SK-N-SH (cell line): ENCODE measurements around the gene CPTP. TPM values are rescaled to one million over a fixed set of nuclear protein-coding genes. Genes with fewer than 3 reads are reported as not detected.
A peak's percentile ranks its signal among the peaks of the same experiment; 100 is the strongest.

Experiments used
- CTCF ChIA-PET: fragments of 300-600, 350-600 bp; formaldehyde crosslinking; extraction: SDS; loops from one replicate; lab custom pipeline; 2021; lab: Yijun Ruan, JAX
- POLR2A ChIA-PET: fragments of 350-600 bp; sonication (Branson Sonifier 250); formaldehyde crosslinking; extraction: SDS; loops from one replicate; lab custom pipeline; 2020; ENCODE audit warnings: antibody characterized with exemption, inconsistent platforms; lab: Yijun Ruan, JAX
- DNase-seq: peaks from one replicate; pipeline ENCODE4 v3.0.0; 2012
- H2AFZ ChIP-seq: fragments of 200-600 bp; sonication (generic); 2 replicates; pipeline ENCODE4 v1.8.1; 2016; ENCODE audit warnings: antibody characterized with exemption, mild to moderate bottlenecking, low read depth
- H3F3A ChIP-seq: fragments of 200-600 bp; sonication (generic); replicated peaks from 2 replicates; pipeline ENCODE3; 2016; ENCODE audit warnings: antibody characterized with exemption, mild to moderate bottlenecking; ENCODE audit not compliant: insufficient read depth
- H3K27ac ChIP-seq, 2 experiments: fragments of 200-500 bp in 1 of 2; fragments of 200-600 bp in 1 of 2; sonication (Bioruptor generic) in 1 of 2; sonication (generic), shearing (Covaris generic) in 1 of 2; 2 replicates each; pipeline versions ENCODE4 v1.5.1 to v1.6.1; 2014 to 2016; ENCODE audit warnings: low read depth in 2 of 2, inconsistent platforms in 1 of 2, low read length in 1 of 2, mild to moderate bottlenecking in 1 of 2, mixed read lengths in 1 of 2
- H3K27me3 ChIP-seq: fragments of 200-600 bp; sonication (generic), shearing (Covaris generic); 2 replicates; pipeline ENCODE4 v1.6.1; 2016; ENCODE audit warnings: mixed run types; ENCODE audit not compliant: insufficient read depth
- H3K36me3 ChIP-seq, 2 experiments: fragments of 200-500 bp in 1 of 2; fragments of 200-600 bp in 1 of 2; sonication (Bioruptor generic) in 1 of 2; sonication (generic) in 1 of 2; replicated peaks in 1 of 2; 2 replicates each; pipeline versions ENCODE3 to v1.5.1; 2014 to 2016; ENCODE audit warnings: low read length in 1 of 2, mild to moderate bottlenecking in 1 of 2; ENCODE audit not compliant: insufficient read depth in 2 of 2, control insufficient read depth in 1 of 2
- H3K4me1 ChIP-seq, 2 experiments: fragments of 200-500 bp in 1 of 2; fragments of 200-600 bp in 1 of 2; sonication (Bioruptor generic) in 1 of 2; sonication (generic), shearing (Covaris generic) in 1 of 2; 2 replicates each; pipeline versions ENCODE4 v1.5.1 to v1.6.1; 2014 to 2016; ENCODE audit warnings: low read depth in 1 of 2, low read length in 1 of 2, mixed run types in 1 of 2; ENCODE audit not compliant: insufficient read depth in 2 of 2, control insufficient read depth in 1 of 2
- H3K4me2 ChIP-seq: fragments of 200-600 bp; sonication (generic), shearing (Covaris generic); 2 replicates; pipeline ENCODE4 v1.6.1; 2017; ENCODE audit warnings: mixed run types
- H3K4me3 ChIP-seq, 2 experiments: fragments of 200-500 bp in 1 of 2; fragments of 200-600 bp in 1 of 2; sonication (Bioruptor generic) in 1 of 2; sonication (generic), shearing (Covaris generic) in 1 of 2; 2 replicates each; pipeline versions ENCODE4 v1.5.1 to v1.8.1; 2014 to 2016; ENCODE audit warnings: low read depth in 2 of 2, inconsistent platforms in 1 of 2, low read length in 1 of 2, mild to moderate bottlenecking in 1 of 2, mixed read lengths in 1 of 2, moderate library complexity in 1 of 2
- H3K79me2 ChIP-seq: fragments of 200-600 bp; sonication (generic); 2 replicates; pipeline ENCODE4 v1.8.1; 2017; ENCODE audit warnings: mild to moderate bottlenecking; ENCODE audit not compliant: insufficient read depth
- H3K9ac ChIP-seq: fragments of 200-600 bp; sonication (generic); 2 replicates; pipeline ENCODE4 v1.6.1; 2017; ENCODE audit warnings: mixed run types
- H3K9me2 ChIP-seq: fragments of 200-600 bp; sonication (generic); 2 replicates; pipeline ENCODE4 v1.6.1; 2017; ENCODE audit warnings: mixed run types
- H3K9me3 ChIP-seq: fragments of 200-600 bp; sonication (generic); 2 replicates; pipeline ENCODE4 v1.6.1; 2017; ENCODE audit warnings: mixed run types, mild to moderate bottlenecking, moderate library complexity
- H4K20me1 ChIP-seq: fragments of 200-600 bp; sonication (generic); 2 replicates; pipeline ENCODE4 v1.6.1; 2017; ENCODE audit warnings: mild to moderate bottlenecking, mixed run types; ENCODE audit not compliant: insufficient read depth
- EP300 ChIP-seq, 2 experiments: IDR thresholded peaks; 2 replicates each; pipeline versions ENCODE4 v1.4.0 to v1.6.1; 2012; ENCODE audit warnings: borderline replicate concordance in 1 of 2, low read depth in 1 of 2, low read length in 1 of 2
- EZH2phosphoT487 ChIP-seq: fragments of 200-600 bp; sonication (generic); IDR thresholded peaks from 2 replicates; pipeline ENCODE4 v1.6.1; 2017; ENCODE audit warnings: low read depth, mixed run types, mild to moderate bottlenecking, antibody characterized with exemption, moderate library complexity, borderline replicate concordance
- FOSL2 ChIP-seq: IDR thresholded peaks from 2 replicates; pipeline ENCODE4 v1.4.0; 2012; ENCODE audit warnings: low read depth, mild to moderate bottlenecking, moderate library complexity, borderline replicate concordance
- FOXM1 ChIP-seq: IDR thresholded peaks from 2 replicates; pipeline ENCODE4 v1.4.0; 2012; ENCODE audit warnings: low read depth, mild to moderate bottlenecking
- IRF3 ChIP-seq: fragments of 150-350 bp; IDR thresholded peaks from 2 replicates; pipeline ENCODE4 v1.6.1; 2016; ENCODE audit warnings: mild to moderate bottlenecking, low read depth, low read length
- JUND ChIP-seq: IDR thresholded peaks from 2 replicates; pipeline ENCODE4 v1.4.0; 2012
- NRF1 ChIP-seq: IDR thresholded peaks from 2 replicates; pipeline ENCODE4 v1.6.1; 2012; ENCODE audit warnings: low read depth, mild to moderate bottlenecking, low read length
- RCOR1 ChIP-seq: fragments of 150-350 bp; IDR thresholded peaks from 2 replicates; pipeline ENCODE4 v1.6.1; 2017; ENCODE audit warnings: antibody characterized with exemption, low read length
- RXRA ChIP-seq: IDR thresholded peaks from 2 replicates; pipeline ENCODE4 v1.4.0; 2012; ENCODE audit warnings: low read depth, mild to moderate bottlenecking, borderline replicate concordance
- SMC3 ChIP-seq: IDR thresholded peaks from 2 replicates; pipeline ENCODE4 v1.6.1; 2012; ENCODE audit warnings: low read depth, low read length, improper control_type of control experiment
- TAF1 ChIP-seq: IDR thresholded peaks from 2 replicates; pipeline ENCODE4 v1.6.1; 2012; ENCODE audit warnings: low read depth, mild to moderate bottlenecking, low read length, moderate library complexity, borderline replicate concordance
- TEAD4 ChIP-seq: IDR thresholded peaks from 2 replicates; pipeline ENCODE4 v1.4.0; 2012; ENCODE audit warnings: mild to moderate bottlenecking, borderline replicate concordance; ENCODE audit not compliant: insufficient read depth
- USF1 ChIP-seq: IDR thresholded peaks from 2 replicates; pipeline ENCODE4 v1.4.0; 2012; ENCODE audit warnings: low read depth, borderline replicate concordance
- ZBTB33 ChIP-seq: IDR thresholded peaks from 2 replicates; pipeline ENCODE4 v1.4.0; 2012; ENCODE audit warnings: low read depth, borderline replicate concordance
- WGBS: methylation state at CpG from one replicate; pipeline ENCODE4 v1.1.6; 2017; ENCODE audit warnings: low lambda C conversion rate; 5-methylcytosine and 5-hydroxymethylcytosine counted together
- polyA plus RNA-seq, 3 experiments: library from polyadenylated mRNA; depleted of rRNA; stranded (reverse); fragments of >200 nt; gene quantifications; 2 replicates each; pipeline ENCODE4 v1.2.3, GENCODE V29; 2012
- TF ChIP-seq, protein P1 (sequence below): fragments of 150-350 bp; IDR thresholded peaks from 2 replicates; pipeline ENCODE4 v1.6.1; 2017; ENCODE audit warnings: antibody characterized with exemption, low read length, low read depth, borderline replicate concordance
- TF ChIP-seq, protein P2 (sequence below): IDR thresholded peaks from 2 replicates; pipeline ENCODE4 v1.4.0; 2012; ENCODE audit warnings: low read depth

Gene CPTP
- polyA plus RNA-seq, 1 of the 3 experiments (the other 2 are of a cell fraction) = 13.4 TPM

GRCh38 chr1:1346501-1346890 is 21.9 kb downstream of the CPTP start:
- no peak for TF ChIP-seq SMC3
- TF ChIP-seq TEAD4 = no peak
- no peak for TF ChIP-seq EP300 (IDR thresholded peaks at IDR 0.05; ENCODE audit: borderline replicate concordance in 1 of 2, low read depth in 1 of 2, low read length in 1 of 2)
- TF ChIP-seq EZH2phosphoT487 = no peak
- TF ChIP-seq NRF1 = no peak
- TF ChIP-seq ZBTB33 = no peak
- no peak for TF ChIP-seq JUND
- TF ChIP-seq USF1 = no peak
- no peak for TF ChIP-seq FOXM1
- TF ChIP-seq FOSL2 = no peak
- TF ChIP-seq, protein P1, sequence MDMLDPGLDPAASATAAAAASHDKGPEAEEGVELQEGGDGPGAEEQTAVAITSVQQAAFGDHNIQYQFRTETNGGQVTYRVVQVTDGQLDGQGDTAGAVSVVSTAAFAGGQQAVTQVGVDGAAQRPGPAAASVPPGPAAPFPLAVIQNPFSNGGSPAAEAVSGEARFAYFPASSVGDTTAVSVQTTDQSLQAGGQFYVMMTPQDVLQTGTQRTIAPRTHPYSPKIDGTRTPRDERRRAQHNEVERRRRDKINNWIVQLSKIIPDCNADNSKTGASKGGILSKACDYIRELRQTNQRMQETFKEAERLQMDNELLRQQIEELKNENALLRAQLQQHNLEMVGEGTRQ = no peak
- no peak for TF ChIP-seq IRF3
- no peak for TF ChIP-seq RCOR1
- no peak for TF ChIP-seq TAF1
- TF ChIP-seq, protein P2, sequence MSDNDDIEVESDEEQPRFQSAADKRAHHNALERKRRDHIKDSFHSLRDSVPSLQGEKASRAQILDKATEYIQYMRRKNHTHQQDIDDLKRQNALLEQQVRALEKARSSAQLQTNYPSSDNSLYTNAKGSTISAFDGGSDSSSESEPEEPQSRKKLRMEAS = no peak
- no peak for TF ChIP-seq RXRA
- H3K4me1 ChIP-seq = peaks cover 0 to 22% of the 10 kb centered on the region in 2 experiments; a peak in 1 of 4 replicates
- H3K9me2 ChIP-seq = no peaks in the 10 kb centered on the region
- H3K9ac ChIP-seq = no peak overlapping the region
- no peaks in the 10 kb centered on the region for H3K9me3 ChIP-seq
- H3K27ac ChIP-seq = no peak overlapping the region
- 87% methylated on average over 4 of the region's 10 CpGs for WGBS
- ChIA-PET CTCF (interaction anchor here (1.0 to 4.8 kb wide), 4 partner anchors 8 to 224 kb away, joined by 3 to 34 read pairs (median 7); no protein-coding TSS in a partner anchor), POLR2A (interaction anchor here (1.1 kb wide), 1 partner anchor 67 kb away, joined by 3 read pairs; no protein-coding TSS in a partner anchor)
- H3K36me3 ChIP-seq = no peaks in the 10 kb centered on the region
- no peak overlapping the region for H2AFZ ChIP-seq
- no peak for DNase-seq
- H3K79me2 ChIP-seq = peaks cover 47% of the 10 kb centered on the region
- peak overlapping the region; percentile 89; the same call in 1 of the 2 replicates for H3K4me2 ChIP-seq
- no peaks in the 10 kb centered on the region for H3F3A ChIP-seq
- H3K4me3 ChIP-seq = no peak overlapping the region
- H3K27me3 ChIP-seq = no peaks in the 10 kb centered on the region
- peaks cover 45% of the 10 kb centered on the region for H4K20me1 ChIP-seq
